Embryonic facial prominence (tissue), 1 donor: ENCODE measurements around the gene SNX18.

Experiments used
- DNase-seq: peaks from one replicate; pipeline ENCODE4 v3.0.0-alpha.2; 2016; ENCODE audit errors: extremely low spot score

The SNX18 gene

DNA sequence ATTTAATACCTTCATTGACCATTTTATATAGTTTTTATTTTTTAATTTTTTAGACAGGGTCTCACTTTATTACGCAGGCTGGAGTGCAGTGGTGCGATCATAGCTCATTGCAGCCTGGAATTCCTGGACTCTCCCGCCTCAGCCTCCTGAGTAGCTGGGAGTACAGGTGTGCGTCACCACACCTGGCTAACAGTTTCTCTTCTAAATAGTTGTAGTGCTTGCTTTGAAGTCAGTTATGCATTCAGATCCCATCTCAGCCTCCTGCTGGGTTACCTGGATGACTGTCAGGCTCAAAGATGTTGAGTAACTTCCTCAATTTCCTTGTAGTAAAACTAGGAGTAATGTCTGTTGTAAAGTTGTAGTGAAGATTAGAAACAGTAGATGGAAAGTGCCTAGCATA, 21.4 kb downstream of the SNX18 start:
- DNase-seq = no peak

- no peak for DNase-seq
These were observed 22.7 kb downstream of the SNX18 start for GRCh38 chr5:54540286-54540685.

- DNase-seq = no peak
These were observed 24.5 kb downstream of the SNX18 start for GRCh38 chr5:54541823-54542783.

GRCh38 chr5:54544044-54544443, 26.5 kb downstream of the SNX18 start:
- DNase-seq = no peak

- DNase-seq = no peak
These were observed 28.2 kb downstream of the SNX18 start for GRCh38 chr5:54545796-54546195.

- no peak for DNase-seq
These were observed 30.2 kb downstream of the SNX18 start for GRCh38 chr5:54547711-54548250.

- no peak for DNase-seq
These were observed 31.0 kb downstream of the SNX18 start for GRCh38 chr5:54548565-54548964.

DNA sequence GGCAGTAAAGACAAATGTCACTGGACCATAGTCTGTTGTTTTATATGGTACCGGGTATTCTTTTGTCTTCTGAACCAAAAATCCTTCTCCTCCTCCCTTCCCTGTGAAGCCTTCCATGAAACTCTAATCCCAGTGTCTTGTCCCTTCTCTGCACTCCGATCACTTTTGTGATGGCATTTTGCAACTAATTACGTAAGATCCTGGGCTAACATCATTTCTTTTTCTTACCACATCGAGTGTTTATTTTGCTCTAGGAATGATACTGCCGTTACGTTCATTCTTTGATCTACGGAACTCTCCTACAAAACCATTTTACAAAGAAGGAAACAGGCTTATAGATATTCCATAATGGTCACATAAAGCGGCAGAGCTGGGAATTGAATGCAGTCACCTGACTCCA, 33.7 kb downstream of the SNX18 start:
- DNase-seq = no peak

DNA sequence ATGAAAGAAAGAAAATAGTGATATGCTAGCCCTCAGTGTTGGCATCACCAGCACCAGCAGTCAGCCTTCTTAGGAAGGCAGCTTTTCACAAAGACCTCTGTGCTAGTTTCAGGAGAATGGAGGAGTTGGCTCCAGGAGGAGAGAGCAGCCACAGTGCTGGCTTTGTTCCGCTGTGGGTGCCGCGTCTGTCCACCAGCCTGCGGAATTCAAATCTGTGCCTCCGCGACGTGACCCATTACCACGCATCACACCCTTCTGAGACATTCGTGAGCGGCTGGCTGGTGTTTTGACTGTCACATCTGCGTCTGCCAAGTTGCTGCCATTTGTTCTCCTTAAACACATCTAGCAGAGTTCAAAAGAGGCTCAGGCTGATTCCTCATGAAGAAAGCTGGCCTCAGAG, 34.4 kb downstream of the SNX18 start:
- DNase-seq = no peak

DNA sequence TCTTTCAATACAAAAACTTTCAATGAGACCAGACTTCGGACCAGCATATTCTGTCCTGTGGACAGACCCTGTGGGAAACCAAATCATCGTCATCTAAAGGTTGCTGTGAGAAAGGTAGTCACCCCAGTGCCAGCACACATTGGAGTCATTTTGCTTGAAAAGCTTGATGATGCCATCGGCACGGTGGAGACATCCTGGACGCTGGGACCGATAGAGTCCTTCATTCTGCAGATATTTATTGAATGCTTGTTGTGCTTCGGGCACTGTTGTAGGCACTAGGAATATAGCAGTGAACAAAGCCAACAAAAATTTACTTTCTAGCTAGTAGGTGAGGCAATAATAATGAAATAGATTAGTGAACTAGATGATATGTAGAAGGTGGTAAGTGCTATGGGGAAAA, 34.9 kb downstream of the SNX18 start:
- no peak for DNase-seq

DNA sequence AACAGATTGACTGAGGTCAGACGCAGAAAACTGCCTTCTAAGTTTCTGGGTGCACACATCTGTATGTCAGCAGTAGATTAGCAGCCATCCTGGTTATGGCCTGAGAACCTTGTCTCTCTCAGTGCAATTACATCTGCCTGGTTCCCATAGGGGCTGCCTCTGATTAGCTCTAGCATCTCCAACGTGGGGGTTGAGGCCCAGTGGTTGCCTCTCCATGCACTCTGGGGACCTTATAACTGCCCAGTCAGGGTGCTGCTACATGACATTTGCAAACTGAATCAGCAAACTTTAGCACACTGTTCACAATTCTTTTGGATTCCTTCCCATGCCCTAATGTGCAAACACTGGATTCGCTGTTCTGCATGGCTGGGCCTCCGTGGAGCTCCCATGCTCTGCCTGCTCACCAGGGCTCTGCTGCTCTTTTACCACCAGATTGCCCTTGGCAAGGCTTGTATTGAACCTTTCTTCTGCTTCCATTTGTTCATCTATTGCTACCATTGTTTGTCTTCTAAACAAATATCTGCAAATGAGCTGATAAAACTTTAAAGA, 36.2 kb downstream of the SNX18 start:
- DNase-seq = no peak

DNA sequence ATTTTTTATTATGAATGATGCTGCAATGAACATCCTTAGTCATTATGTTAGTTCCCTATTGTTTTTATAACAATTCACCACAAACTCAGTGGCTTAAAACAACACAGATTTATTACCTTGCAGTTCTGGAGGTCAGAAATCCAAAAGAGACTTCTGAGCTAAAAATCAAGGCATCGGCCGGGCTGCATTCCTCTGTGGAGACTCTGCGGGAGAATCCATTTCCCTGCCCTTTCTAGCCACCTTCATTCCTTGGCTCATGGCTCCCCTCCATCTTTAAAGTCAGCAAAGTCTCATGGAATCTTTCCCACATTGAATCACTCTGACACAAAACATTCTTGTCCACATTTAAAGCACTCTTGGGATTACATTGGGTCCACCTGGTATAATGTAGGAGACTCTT, 38.6 kb downstream of the SNX18 start:
- no peak for DNase-seq

GRCh38 chr5:54558362-54558761, 40.8 kb downstream of the SNX18 start:
- DNase-seq = no peak

- DNase-seq = no peak
These were observed 44.1 kb downstream of the SNX18 start for GRCh38 chr5:54561651-54562050.

DNA sequence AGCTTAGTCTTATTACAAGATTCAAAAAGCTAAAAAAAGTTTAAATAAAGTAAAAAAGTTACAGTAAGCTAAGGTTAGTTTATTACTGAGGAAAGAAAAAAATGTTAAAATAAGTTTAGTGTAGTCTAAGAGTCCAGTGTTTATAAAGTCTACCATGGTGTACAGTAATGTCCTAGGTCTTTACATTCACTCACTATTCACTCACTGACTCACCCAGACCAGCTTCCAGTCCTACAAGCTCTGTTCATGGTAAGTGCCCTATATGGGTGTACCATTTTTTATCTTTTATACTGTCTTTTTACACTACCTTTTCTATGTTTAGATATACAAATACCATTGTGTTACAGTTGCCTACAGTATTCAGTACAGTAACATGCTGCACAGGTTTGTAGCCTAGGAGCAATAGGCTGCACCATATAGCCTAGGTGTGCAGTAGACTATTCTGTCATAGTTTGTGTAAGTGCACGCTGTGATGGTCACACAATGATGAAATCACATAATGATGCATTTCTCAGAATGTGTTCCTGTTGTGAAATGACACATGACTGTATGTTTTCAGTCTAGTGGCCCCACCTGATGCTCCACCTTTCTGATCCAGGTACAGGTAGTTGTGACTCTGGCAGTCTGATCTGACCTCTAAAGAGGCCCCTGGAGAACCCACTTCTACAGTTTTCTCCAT, 45.7 kb downstream of the SNX18 start:
- no peak for DNase-seq

GRCh38 chr5:54567996-54568395, 50.4 kb downstream of the SNX18 start:
- DNase-seq = no peak

DNA sequence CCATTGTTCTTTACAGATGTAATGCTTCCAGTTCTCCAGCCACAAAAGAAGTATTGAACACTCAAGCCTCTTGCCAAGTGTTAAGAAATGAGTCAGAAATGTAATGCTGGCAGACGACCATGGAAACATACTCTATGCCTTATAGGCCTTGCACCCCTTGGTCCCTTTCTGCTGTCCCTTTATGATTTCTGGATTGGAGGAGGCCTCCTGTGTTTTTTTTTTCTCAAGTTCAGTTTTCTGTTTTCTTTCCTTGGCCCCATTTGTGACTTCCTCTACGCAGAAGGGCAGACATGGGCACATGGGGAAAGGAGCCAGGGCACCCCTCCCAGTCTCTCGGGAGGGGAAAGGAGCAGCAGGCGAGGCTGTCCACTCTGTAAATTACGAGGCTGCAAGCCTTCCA, 53.4 kb downstream of the SNX18 start:
- DNase-seq = no peak

- DNase-seq = no peak
These were observed 53.9 kb downstream of the SNX18 start for GRCh38 chr5:54571462-54571861.

DNA sequence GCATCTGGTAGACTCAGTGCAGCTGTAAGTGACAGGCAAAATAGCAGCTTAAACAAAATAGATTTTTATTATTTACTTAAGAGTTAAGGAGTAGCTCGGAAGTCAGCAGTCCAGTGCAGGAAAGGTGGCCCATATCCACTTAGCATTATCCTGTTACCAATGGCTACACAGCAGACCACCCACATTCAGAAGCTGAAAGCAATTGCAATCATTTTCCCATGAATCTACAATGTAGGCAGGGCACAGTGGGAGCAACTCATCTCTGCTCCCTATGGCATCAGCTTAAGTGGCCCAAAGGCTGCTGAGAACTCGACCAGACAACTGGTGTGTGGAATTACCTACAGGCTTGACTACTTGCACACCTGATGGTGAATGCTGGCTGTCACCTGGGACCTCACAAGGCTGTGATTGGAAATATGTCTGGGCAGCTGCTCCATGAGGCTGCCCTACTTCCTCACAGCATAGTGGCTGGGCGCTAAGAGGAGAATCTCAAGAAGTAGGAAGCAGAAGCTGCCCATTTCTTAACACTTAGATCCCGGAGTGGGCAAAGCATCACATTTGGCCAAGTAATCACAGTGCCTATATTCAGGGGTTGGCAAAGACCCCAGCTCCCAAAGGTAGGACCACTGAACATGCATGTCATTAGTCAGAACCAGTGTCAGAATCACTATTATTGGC, 56.4 kb downstream of the SNX18 start:
- no peak for DNase-seq

GRCh38 chr5:54577528-54577927, 60.0 kb downstream of the SNX18 start:
- DNase-seq = no peak

DNA sequence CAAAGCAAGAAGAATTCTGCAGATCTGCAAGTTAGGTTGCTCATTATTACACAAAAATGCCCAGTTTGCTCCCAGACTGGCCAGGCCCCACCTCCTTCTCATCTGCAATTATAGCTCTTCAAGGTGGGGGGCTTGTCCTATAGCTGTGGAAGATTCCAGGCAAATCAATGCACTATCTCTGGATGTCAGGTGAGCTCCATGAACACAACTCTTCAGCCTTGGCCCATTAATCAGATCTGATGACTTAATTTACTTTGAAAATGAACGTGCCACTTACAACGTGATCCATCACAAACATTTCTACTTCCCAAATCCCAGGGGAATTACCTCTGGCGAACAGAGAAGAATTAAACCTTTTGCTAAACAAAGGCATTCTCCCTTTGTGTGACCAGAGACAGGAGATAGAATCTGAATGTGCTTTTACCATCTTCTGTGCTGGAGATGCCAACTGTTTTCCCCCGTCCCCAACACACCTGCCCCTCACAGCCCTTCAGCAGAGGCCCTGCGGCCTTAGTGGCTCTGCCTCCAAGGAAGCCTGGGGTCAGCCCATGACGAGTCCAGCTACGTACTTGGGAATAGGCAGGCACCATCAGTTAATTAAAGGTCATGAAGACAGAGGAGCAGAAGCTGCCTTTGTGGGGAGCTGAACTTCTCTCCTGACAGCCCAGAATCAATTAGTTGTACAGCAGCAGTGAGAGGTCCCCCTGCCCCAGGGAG, 60.5 kb downstream of the SNX18 start:
- no peak for DNase-seq
